Stimulated activated memory B cell treated with anti-CD40 and anti-IgM and Interleukin-4, amounts not matched to agents 10 μg/mL and 1 μg/mL and 100 μg/mL, for 72 hours (primary cell): ENCODE results near the gene CDH4.

ENCODE experiments used
- ATAC-seq: fragments of 150-1000 bp; cut with Tn5 transposase; 2 replicates; pipeline ENCODE4 v1.10.0; 2021
- H3K27ac Mint-ChIP-seq: one replicate; pipeline ENCODE4 v1.8.0; 2022; ENCODE audit warnings: mild to moderate bottlenecking, mixed read lengths
- H3K27me3 Mint-ChIP-seq: one replicate; pipeline ENCODE4 v1.8.0; 2022; ENCODE audit warnings: mixed read lengths
- H3K36me3 Mint-ChIP-seq: one replicate; pipeline ENCODE4 v1.8.0; 2022; ENCODE audit warnings: mixed read lengths
- H3K4me1 Mint-ChIP-seq: one replicate; pipeline ENCODE4 v1.8.0; 2022; ENCODE audit warnings: mixed read lengths
- H3K4me3 Mint-ChIP-seq: one replicate; pipeline ENCODE4 v1.8.0; 2022; ENCODE audit warnings: mild to moderate bottlenecking, moderate library complexity, mixed read lengths
- H3K9me3 Mint-ChIP-seq: one replicate; pipeline ENCODE4 v1.8.0; 2022; ENCODE audit warnings: mixed read lengths

CDH4 gene

DNA sequence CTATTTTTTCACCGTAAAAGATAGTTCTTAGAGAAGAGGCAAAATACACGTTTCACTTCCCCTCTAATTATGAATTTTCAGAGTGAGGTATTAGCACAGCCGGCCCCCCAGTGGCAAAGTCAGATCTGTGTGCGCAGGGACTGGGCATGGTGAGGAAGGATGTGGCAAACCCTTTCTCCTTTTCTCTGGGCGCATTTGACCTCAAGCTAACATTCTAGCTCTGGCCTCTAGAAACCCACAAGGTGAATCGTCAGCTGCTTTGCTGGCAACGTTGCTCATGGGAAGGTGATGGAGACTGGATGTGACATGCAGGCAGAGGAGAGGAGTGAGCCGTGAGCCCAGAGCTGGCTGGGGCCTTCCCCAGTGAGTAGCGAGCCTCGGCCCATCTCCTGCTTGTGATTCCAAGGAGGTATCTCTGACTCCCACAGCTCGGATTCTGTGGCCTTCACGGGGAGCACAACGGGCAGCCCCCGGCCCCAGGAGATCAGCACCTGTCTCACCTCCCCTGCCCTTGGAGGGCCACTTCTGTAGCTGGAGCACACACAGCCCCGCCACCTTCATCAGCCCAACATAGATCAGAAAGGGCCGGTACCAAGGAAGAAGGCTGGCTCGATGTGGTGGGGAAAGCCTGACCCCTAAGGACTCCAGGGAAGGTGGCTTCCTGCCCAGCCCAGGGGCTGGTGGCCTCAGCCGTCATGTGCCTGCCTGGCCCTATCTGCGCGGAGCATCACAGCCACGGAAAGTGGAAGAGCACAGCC lies 660.8 kb downstream of the CDH4 start:
- Mint-ChIP-seq H3K9me3 (peaks cover 6% of the 10 kb centered on the region), H3K27me3 (peaks cover 47% of the 10 kb centered on the region), H3K4me3 (no peak overlapping the region), H3K27ac (peak overlapping the region; percentile 40), H3K4me1 (peaks cover 32% of the 10 kb centered on the region), H3K36me3 (no peaks in the 10 kb centered on the region)
- ATAC-seq: peak; percentile 92

DNA sequence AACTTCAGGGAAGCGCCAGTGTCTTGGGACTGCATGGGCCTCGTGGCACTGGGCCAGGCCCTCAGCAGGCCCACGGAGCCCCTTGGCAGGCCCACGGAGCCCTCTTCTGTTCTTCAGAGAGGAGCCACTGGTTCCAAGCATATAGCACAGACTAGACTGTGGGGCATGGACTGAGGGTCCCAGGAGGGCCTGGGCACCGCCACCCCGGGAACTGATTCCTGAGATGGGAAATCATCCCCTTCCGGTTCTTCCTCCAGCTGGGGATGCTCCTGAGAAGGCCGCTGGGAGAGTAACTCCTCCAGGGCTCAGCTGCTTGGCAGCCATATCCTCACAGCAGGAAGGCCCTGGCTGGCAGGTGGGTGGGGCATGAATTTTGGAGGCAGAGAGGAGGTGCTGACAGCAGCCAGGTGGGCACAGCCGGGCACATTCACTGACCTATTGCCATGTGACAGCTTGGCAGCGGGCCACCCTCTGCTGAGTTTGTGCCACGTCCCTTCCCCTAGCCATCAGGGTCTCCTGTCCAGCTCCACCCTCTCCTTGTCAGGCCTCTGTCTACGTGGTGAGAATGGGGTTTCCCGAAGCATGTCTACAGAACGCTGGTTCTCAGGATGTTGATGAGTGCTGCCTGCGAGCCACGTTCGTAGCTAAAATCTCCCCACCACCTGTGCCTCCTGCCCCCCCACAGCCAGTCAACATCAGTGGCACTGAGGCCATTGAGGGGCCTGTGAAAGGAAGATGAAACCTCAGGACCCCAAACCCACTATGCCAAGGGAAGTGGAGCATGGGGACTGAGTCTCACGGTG lies 661.6 kb downstream of the CDH4 start:
- no peak overlapping the region for H3K4me3 Mint-ChIP-seq
- peaks cover 6% of the 10 kb centered on the region for H3K9me3 Mint-ChIP-seq
- peaks cover 46% of the 10 kb centered on the region for H3K27me3 Mint-ChIP-seq
- no peak for ATAC-seq
- H3K27ac Mint-ChIP-seq: peak overlapping the region; percentile 40
- peaks cover 32% of the 10 kb centered on the region for H3K4me1 Mint-ChIP-seq
- H3K36me3 Mint-ChIP-seq: no peaks in the 10 kb centered on the region

DNA sequence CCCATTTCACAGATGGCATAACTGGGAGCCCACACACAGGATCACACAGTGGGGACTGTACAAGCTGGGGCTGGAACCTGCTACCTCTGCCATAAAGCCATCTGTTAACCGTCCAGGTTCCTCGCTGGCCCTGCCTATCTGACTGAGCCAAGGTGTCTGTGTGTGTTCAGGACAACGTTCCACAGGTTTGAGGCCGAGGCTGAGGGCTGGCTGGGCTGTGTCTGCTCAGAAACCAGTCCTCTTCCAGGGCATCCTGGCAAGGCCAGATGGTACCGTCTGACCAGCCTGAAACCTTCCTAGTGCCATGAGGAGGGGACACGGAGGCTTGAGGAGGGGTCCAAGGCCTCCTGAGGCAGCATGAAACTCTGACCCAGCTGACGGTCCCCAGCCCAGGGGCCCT lies 663.0 kb downstream of the CDH4 start:
- peaks cover 6% of the 10 kb centered on the region for H3K9me3 Mint-ChIP-seq

DNA sequence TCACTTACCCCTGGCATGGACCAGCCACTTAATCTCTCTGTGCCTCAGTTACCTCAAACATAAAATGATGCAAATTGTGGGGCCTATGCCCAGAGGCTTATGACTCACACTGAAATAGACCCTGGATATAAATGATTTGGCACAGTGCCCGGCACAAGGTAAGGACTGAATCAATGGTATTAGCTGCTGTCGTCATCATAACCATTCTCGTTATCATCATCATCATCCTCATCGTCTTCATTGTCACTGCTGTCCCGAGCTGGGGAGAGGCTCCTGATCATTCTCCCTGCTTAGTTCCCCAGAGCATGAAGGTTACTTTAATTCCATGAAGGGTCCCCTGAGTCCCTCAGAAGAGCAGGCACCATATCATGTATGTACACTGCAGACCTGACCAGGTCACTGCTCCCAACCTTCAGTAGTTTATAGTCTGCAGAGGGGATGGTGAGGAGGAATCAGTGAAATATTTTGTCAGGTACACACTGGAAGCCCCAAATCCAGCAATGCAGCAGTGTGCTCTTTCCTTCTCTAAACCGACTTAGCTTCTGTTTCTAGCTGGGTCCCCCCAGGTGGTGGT lies 664.3 kb downstream of the CDH4 start:
- Mint-ChIP-seq H3K27me3 (peaks cover 36% of the 10 kb centered on the region), H3K27ac (no peak overlapping the region), H3K4me3 (no peak overlapping the region), H3K9me3 (peaks cover under 1% of the 10 kb centered on the region), H3K4me1 (peaks cover 32% of the 10 kb centered on the region), H3K36me3 (no peaks in the 10 kb centered on the region)
- ATAC-seq: no peak

More for the DNA sequence above, 663.0 kb downstream of the CDH4 start:
- Mint-ChIP-seq H3K4me1 (peaks cover 32% of the 10 kb centered on the region), H3K4me3 (no peak overlapping the region), H3K36me3 (no peaks in the 10 kb centered on the region), H3K27ac (no peak overlapping the region), H3K27me3 (peaks cover 36% of the 10 kb centered on the region)
- ATAC-seq: no peak

DNA sequence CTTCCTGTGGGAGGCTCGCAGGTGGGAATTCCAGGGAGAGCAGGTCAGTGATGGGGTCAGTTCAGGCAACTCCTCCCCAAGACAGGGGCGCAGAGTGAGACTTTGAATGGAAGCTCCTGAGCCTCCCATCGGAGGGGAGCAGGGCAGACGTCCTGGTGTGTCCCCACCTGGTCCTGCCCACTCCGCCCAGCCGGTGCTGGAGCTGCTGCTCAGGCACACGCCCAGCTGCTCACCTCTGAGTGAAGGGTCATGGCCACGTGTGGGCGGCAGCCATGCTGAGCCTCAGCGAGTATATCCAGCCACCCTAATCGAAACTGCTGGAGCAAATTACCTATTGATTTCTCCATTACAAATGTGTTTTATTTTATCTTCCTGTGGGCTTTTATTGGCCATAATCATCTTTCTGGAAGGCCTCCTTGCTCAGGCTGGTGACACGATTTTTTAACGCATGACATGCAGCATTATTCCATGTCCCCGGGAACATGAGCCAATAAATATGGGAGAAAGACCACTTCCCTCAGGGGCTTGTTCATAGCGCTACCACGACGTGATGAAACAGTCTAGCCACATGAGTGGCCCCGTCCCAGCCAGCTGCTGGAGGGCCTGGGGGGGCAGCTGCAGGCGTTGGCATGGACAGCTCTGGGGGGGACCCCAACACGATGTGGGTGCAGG lies 665.5 kb downstream of the CDH4 start:
- no peak overlapping the region for H3K27ac Mint-ChIP-seq
- no peak for ATAC-seq
- no peaks in the 10 kb centered on the region for H3K9me3 Mint-ChIP-seq
- H3K4me1 Mint-ChIP-seq: peaks cover 26% of the 10 kb centered on the region
- no peaks in the 10 kb centered on the region for H3K36me3 Mint-ChIP-seq
- peaks cover 36% of the 10 kb centered on the region for H3K27me3 Mint-ChIP-seq
- no peak overlapping the region for H3K4me3 Mint-ChIP-seq

DNA sequence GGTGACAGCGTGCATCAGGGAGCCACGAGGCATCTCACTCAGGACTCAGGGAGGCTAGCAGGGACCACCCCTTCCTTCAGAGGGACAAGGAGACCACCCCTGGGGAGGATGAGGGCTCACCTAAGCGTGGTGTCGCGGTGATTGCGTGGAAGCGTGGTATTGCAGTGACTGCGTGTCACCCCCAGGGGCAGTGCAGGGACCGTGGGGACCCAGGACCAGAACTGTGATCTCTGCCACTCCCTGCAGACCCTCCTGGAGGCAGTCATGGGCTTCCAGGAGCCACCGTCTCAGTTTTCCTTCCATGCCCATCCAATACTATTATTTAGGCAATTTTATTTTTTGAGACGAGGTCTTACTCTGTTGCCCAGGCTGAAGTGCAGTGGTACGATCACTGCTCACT lies 666.5 kb downstream of the CDH4 start:
- Mint-ChIP-seq H3K9me3 (no peaks in the 10 kb centered on the region), H3K27ac (no peak overlapping the region), H3K4me3 (no peak overlapping the region), H3K4me1 (peaks cover 17% of the 10 kb centered on the region), H3K27me3 (peaks cover 36% of the 10 kb centered on the region), H3K36me3 (no peaks in the 10 kb centered on the region)
- ATAC-seq: no peak

DNA sequence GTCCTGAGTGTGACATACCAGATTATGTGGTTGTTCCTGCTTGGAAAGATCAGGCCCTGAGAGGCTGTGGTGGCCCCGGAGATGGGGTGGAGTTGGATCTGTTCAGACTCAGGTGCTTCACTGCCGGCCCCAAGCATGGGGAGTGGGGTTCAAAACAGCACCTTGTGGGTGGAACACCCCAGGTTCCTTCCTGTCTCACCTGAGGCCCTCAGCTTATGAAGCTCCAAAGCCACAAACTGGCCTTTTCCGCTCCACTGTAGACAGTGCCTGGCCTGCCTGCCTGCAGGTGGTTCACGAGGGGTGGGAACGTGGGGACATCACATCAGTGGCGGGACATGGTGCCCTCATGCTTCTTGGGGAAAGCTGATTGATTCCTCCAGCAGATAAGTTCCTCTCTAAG lies 667.2 kb downstream of the CDH4 start:
- Mint-ChIP-seq H3K9me3 (no peaks in the 10 kb centered on the region), H3K27me3 (peaks cover 32% of the 10 kb centered on the region), H3K4me1 (peaks cover 10% of the 10 kb centered on the region), H3K4me3 (no peak overlapping the region), H3K27ac (no peak overlapping the region), H3K36me3 (no peaks in the 10 kb centered on the region)
- ATAC-seq: no peak

DNA sequence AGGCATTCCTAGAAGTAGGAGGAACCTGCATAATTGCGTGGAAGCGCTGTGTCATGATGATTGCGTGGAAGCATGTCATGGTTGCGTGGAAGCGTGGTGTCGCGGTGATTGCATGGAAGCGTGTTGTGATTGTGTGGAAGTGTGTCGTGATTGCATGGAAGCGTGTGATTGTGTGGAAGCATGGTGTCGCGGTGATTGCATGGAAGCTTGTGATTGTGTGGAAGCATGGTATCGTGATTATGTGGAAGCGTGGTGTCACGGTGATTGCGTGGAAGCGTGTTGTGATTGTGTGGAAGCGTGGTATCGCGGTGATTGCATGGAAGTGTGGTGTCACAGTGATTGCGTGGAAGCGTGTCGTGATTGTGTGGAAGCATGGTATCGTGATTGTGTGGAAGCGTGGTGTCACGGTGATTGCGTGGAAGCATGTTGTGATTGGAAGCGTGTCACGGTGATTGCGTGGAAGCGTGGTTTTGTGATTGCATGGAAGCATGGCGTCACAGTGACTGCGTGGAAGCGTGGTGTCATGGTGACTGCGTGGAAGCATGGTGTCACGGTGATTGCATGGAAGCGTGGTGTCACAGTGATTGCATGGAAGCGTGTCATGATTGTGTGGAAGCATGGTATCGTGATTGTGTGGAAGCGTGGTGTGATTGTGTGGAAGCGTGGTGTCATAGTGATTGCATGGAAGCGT lies 667.8 kb downstream of the CDH4 start:
- Mint-ChIP-seq H3K4me1 (peaks cover 4% of the 10 kb centered on the region), H3K27ac (no peak overlapping the region), H3K36me3 (no peaks in the 10 kb centered on the region), H3K9me3 (no peaks in the 10 kb centered on the region), H3K4me3 (no peak overlapping the region), H3K27me3 (peaks cover 26% of the 10 kb centered on the region)
- no peak for ATAC-seq

DNA sequence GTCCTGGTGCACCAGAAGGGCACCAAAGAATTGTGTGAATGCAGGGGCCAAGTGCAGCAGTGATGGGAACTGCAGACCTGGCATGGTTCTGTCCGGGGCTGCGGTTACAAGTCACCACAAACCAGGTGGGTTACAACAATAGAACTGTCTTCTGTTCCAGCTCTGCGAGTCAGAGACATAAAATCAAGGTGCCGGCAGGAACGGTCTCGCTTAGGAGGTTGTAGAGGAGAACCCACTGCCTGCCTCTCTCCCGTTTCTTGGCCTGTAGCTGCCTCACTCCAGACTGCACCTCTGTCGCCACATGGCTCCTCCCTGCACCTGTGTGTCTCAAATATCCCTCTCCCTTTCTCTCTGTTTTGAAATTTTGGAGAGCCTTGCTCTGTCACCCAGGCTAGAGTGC lies 670.4 kb downstream of the CDH4 start:
- Mint-ChIP-seq H3K27ac (no peak overlapping the region), H3K27me3 (peaks cover 12% of the 10 kb centered on the region), H3K4me1 (no peaks in the 10 kb centered on the region), H3K36me3 (no peaks in the 10 kb centered on the region), H3K9me3 (no peaks in the 10 kb centered on the region), H3K4me3 (no peak overlapping the region)
- ATAC-seq: no peak

DNA sequence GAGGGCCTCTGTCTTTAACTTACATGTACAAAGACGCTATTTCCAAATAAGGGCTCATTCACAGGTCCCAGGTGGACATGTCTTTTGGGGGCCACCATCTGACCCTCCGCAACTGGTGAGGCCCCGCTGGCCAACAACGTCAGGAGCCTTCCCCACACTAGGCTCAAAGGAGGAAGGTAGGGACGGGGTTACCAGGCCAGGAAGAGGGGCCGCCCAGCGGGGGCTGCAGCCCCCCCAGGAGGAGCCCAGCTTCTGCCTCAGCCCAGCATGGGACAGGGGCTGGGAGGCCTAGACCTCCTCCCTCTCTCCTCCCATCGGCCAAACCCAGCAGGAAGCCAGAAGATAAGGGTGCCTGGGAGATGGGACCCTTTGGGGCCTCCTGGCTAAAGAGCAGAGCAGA lies 670.9 kb downstream of the CDH4 start:
- Mint-ChIP-seq H3K4me3 (no peak overlapping the region), H3K4me1 (no peaks in the 10 kb centered on the region), H3K9me3 (no peaks in the 10 kb centered on the region), H3K27me3 (peaks cover 11% of the 10 kb centered on the region), H3K36me3 (no peaks in the 10 kb centered on the region), H3K27ac (no peak overlapping the region)
- no peak for ATAC-seq

DNA sequence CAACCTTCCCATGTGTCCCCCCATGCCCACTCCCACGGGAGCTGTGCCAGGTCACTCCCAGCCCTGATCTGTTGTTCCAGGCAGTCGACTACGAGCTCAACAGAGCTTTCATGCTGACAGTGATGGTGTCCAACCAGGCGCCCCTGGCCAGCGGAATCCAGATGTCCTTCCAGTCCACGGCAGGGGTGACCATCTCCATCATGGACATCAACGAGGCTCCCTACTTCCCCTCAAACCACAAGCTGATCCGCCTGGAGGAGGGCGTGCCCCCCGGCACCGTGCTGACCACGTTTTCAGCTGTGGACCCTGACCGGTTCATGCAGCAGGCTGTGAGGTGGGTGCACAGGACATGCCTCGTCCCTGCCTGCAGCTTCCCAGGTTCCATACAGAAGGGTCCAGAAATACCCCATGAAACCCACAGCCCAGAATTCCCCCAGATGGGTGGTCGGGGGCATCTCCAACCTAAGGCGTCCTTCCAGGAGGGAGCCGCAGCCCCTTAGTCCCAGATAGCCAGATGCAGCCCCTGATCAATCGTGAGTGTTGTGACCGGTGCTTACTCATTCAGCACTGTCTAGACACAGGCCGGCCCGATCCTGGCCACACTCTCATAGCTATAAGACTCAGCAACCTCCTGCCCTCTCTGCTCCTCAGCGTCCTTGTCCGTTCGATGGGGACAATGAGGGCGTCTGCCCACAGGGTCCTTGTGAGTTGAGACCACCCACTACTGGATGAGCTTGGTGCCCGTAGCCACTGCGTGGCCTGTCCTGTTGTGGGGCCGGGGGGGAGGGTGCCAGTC lies 671.5 kb downstream of the CDH4 start:
- no peak for ATAC-seq
- no peaks in the 10 kb centered on the region for H3K9me3 Mint-ChIP-seq
- no peak overlapping the region for H3K4me3 Mint-ChIP-seq
- peaks cover 11% of the 10 kb centered on the region for H3K27me3 Mint-ChIP-seq
- no peaks in the 10 kb centered on the region for H3K36me3 Mint-ChIP-seq
- no peak overlapping the region for H3K27ac Mint-ChIP-seq
- H3K4me1 Mint-ChIP-seq: no peaks in the 10 kb centered on the region

DNA sequence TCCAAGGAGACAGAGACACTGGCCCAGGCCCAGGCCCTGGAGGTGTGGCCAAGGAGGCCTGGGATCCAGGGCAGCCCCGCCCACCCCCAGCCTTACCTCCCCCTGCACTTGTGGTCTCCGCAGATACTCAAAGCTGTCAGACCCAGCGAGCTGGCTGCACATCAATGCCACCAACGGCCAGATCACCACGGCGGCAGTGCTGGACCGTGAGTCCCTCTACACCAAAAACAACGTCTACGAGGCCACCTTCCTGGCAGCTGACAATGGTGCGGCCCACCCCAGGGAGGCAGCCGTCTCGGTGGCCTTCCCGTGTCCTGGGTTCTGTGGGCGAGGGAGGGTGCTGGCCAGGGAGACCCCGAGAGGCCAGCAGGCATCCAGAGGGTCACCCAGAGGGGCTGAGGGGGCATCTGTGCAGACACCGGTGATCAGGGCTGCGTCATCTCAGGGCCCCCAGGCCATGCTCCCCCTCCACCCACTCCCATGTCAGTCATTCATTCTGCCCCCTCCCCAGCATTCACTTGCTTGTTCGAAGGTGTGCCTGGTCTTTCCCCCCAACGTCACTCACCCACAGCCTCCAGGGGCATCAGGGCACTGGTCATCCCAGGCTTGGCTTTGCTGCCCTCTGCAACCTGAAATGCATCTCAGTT lies 672.3 kb downstream of the CDH4 start:
- Mint-ChIP-seq H3K9me3 (no peaks in the 10 kb centered on the region), H3K27ac (no peak overlapping the region), H3K4me3 (no peak overlapping the region), H3K27me3 (peaks cover 11% of the 10 kb centered on the region), H3K4me1 (no peaks in the 10 kb centered on the region), H3K36me3 (no peaks in the 10 kb centered on the region)
- ATAC-seq: no peak

DNA sequence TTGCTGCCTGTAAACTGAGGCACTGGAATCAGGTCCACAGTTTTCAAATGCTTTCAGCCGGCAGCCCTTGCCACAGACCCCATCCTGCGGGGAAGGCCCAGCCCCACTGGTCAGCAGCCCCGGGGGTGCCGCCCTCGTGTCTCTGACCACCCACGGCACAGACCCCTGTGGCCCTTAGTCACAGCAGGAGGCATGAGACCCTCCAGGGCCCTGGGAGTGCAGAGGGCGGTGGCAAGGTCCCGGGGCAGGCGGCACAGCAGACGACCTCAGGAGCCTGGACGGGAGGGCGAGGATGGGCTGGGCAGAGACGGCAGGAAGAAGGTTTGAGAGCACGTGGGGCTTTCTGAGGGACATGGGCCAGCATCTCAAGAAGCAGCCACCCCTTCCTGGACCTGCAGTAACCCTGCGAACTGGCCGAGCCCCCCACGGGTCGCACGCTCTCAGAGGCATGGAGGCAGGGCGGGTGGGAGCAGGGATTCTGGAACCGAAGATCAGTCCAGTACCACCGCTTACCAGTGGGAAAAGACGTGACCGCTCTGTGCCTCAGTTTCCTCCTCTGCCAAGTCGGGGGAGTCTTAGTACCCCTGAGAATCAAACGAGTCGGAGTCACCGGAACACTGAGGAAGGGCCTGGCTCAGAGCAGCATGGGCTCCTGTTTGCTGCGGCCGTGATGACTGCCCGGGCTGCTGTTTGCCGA lies 672.9 kb downstream of the CDH4 start:
- H3K27ac Mint-ChIP-seq: no peak overlapping the region
- H3K9me3 Mint-ChIP-seq: no peaks in the 10 kb centered on the region
- no peaks in the 10 kb centered on the region for H3K4me1 Mint-ChIP-seq
- peaks cover 11% of the 10 kb centered on the region for H3K27me3 Mint-ChIP-seq
- H3K4me3 Mint-ChIP-seq: no peak overlapping the region
- H3K36me3 Mint-ChIP-seq: no peaks in the 10 kb centered on the region
- ATAC-seq: no peak
